SK-N-SH treated with all-trans-retinoic acid at 6 μM for 48 hours (cell line): ENCODE data around the gene NCKAP5.

Source experiments
- ATAC-seq: fragments of 200-7000 bp; cut with Tn5 transposase; 3 replicates; pipeline ENCODE4 v1.9.1; 2020; ENCODE audit warnings: mild to moderate bottlenecking, moderate library complexity
- ARNTL ChIP-seq: fragments of 450-650 bp; formaldehyde crosslinking; IDR thresholded peaks from 2 replicates; pipeline ENCODE4 v1.5.0; 2020; ENCODE audit warnings: low read depth, mild to moderate bottlenecking, moderate library complexity, borderline replicate concordance
- BACH2 ChIP-seq: fragments of 250-450 bp; sonication (Bioruptor Pico); IDR thresholded peaks from 2 replicates; pipeline ENCODE4 v1.9.0; 2021; ENCODE audit warnings: mild to moderate bottlenecking, borderline replicate concordance
- CREB5 ChIP-seq: fragments of 250-450 bp; sonication (Bioruptor Pico); IDR thresholded peaks from 2 replicates; pipeline ENCODE4 v1.5.1; 2020; ENCODE audit warnings: low read depth, mild to moderate bottlenecking, moderate library complexity
- CSDC2 ChIP-seq: fragments of 250-450 bp; sonication (Bioruptor Pico); IDR thresholded peaks from 2 replicates; pipeline ENCODE4 v1.5.0; 2020; ENCODE audit warnings: mild to moderate bottlenecking, moderate library complexity
- ISL1 ChIP-seq: fragments of 250-450 bp; sonication (Bioruptor Pico); IDR thresholded peaks from 2 replicates; pipeline ENCODE4 v2.1.2; 2022; ENCODE audit warnings: mild to moderate bottlenecking, moderate library complexity
- POU6F1 ChIP-seq: fragments of 250-450 bp; sonication (Bioruptor Pico); IDR thresholded peaks from 2 replicates; pipeline ENCODE4 v1.8.0; 2021; ENCODE audit warnings: low read depth, mild to moderate bottlenecking, moderate library complexity, borderline replicate concordance
- RARB ChIP-seq: fragments of 250-450 bp; sonication (Bioruptor Pico); IDR thresholded peaks from 2 replicates; pipeline ENCODE4 v1.8.0; 2021; ENCODE audit warnings: mild to moderate bottlenecking, moderate library complexity
- SNAI2 ChIP-seq: fragments of 250-450 bp; sonication (Bioruptor Pico); IDR thresholded peaks from 2 replicates; pipeline ENCODE4 v1.5.0; 2020; ENCODE audit warnings: mild to moderate bottlenecking, moderate library complexity
- TCF4 ChIP-seq: fragments of 250-450 bp; sonication (Bioruptor Pico); IDR thresholded peaks from 2 replicates; pipeline ENCODE4 v1.8.0; 2021; ENCODE audit warnings: mild to moderate bottlenecking, moderate library complexity, borderline replicate concordance
- TOX ChIP-seq: fragments of 250-450 bp; sonication (Bioruptor Pico); IDR thresholded peaks from 2 replicates; pipeline ENCODE4 v1.8.0; 2021; ENCODE audit warnings: mild to moderate bottlenecking, moderate library complexity, borderline replicate concordance
- TSHZ2 ChIP-seq: fragments of 250-450 bp; sonication (Bioruptor Pico); IDR thresholded peaks from 2 replicates; pipeline ENCODE4 v1.5.0; 2020; ENCODE audit warnings: mild to moderate bottlenecking, moderate library complexity
- ZC3H10 ChIP-seq: fragments of 250-450 bp; sonication (Bioruptor Pico); IDR thresholded peaks from 2 replicates; pipeline ENCODE4 v1.5.1; 2021; ENCODE audit warnings: mild to moderate bottlenecking, moderate library complexity
- ZFP3 ChIP-seq: fragments of 250-450 bp; sonication (Bioruptor Pico); IDR thresholded peaks from 2 replicates; pipeline ENCODE4 v1.5.0; 2020; ENCODE audit warnings: mild to moderate bottlenecking, moderate library complexity
- ZFP30 ChIP-seq: fragments of 450-650 bp; formaldehyde crosslinking; IDR thresholded peaks from 2 replicates; pipeline ENCODE4 v1.5.0; 2022; ENCODE audit warnings: mild to moderate bottlenecking, moderate library complexity
- ZNF70 ChIP-seq: fragments of 450-650 bp; formaldehyde crosslinking; IDR thresholded peaks from 2 replicates; pipeline ENCODE4 v1.5.0; 2020; ENCODE audit warnings: mild to moderate bottlenecking, moderate library complexity
- ZNF8 ChIP-seq: fragments of 450-650 bp; formaldehyde crosslinking; IDR thresholded peaks from 2 replicates; pipeline ENCODE4 v1.5.0; 2020; ENCODE audit warnings: mild to moderate bottlenecking, moderate library complexity

The NCKAP5 gene

GRCh38 chr2:132876745-132877391, 691.4 kb downstream of the NCKAP5 start (continued):
- TF ChIP-seq ZFP3 (CRISPR knock-in tag) (no peak), RARB (no peak), POU6F1 (CRISPR knock-in tag) (no peak)
- TF ChIP-seq, all 23 proteins: peak for 0

- no peak for TF ChIP-seq ZC3H10 (CRISPR knock-in tag)
- no peak for TF ChIP-seq TOX (CRISPR knock-in tag)
- TF ChIP-seq RARB: no peak
- TF ChIP-seq ARNTL (CRISPR knock-in tag): no peak
- no peak for TF ChIP-seq BACH2 (CRISPR knock-in tag)
- no peak for TF ChIP-seq ISL1 (CRISPR knock-in tag)
- TF ChIP-seq TSHZ2 (CRISPR knock-in tag): no peak
- TF ChIP-seq CSDC2 (CRISPR knock-in tag): no peak
- TF ChIP-seq POU6F1 (CRISPR knock-in tag): no peak
- ATAC-seq: no peak
Measured at GRCh38 chr2:132875193-132875592, 693.1 kb downstream of the NCKAP5 start.

- no peak for ATAC-seq
- no peak for TF ChIP-seq ZNF8 (CRISPR knock-in tag)
- no peak for TF ChIP-seq ZC3H10 (CRISPR knock-in tag)
- TF ChIP-seq TCF4 (CRISPR knock-in tag): no peak
- no peak for TF ChIP-seq CREB5
- TF ChIP-seq ZFP30 (CRISPR knock-in tag): no peak
- TF ChIP-seq ZNF70 (CRISPR knock-in tag): no peak
- TF ChIP-seq TSHZ2 (CRISPR knock-in tag): no peak
- TF ChIP-seq, all 23 proteins: peak for 0
Measured at GRCh38 chr2:132873738-132874137, 694.5 kb downstream of the NCKAP5 start.

GRCh38 chr2:132871831-132872230, 696.4 kb downstream of the NCKAP5 start:
- no peak; the same call in 2 of the 3 replicates for ATAC-seq
- no peak for TF ChIP-seq ZFP3 (CRISPR knock-in tag)
- no peak for TF ChIP-seq TCF4 (CRISPR knock-in tag)
- TF ChIP-seq ARNTL (CRISPR knock-in tag): no peak
- no peak for TF ChIP-seq SNAI2 (CRISPR knock-in tag)
